ENCODE data around the gene FLACC1.
"Not testable (repeated sequence)": the region's sequence is repeated elsewhere in the genome, so short reads cannot be mapped to it uniquely, and the experiment has no call there.

Gene FLACC1

GRCh38 chr2:201347138-201347537, 10.0 kb downstream of the FLACC1 start:
- no peak for DNase-seq

- DNase-seq = no peak
These were observed 11.4 kb downstream of the FLACC1 start for GRCh38 chr2:201345625-201346213.

- no peak for DNase-seq
These were observed 12.3 kb downstream of the FLACC1 start for GRCh38 chr2:201344663-201345366.

GRCh38 chr2:201343559-201343958, 13.6 kb downstream of the FLACC1 start:
- DNase-seq = no peak

- no peak for DNase-seq
These were observed 14.2 kb downstream of the FLACC1 start for GRCh38 chr2:201342923-201343322.

- no peak for DNase-seq
These were observed 27.7 kb downstream of the FLACC1 start for GRCh38 chr2:201329409-201329808.

GRCh38 chr2:201327678-201328077, 29.5 kb downstream of the FLACC1 start:
- DNase-seq = no peak

GRCh38 chr2:201322772-201323171, 34.4 kb downstream of the FLACC1 start:
- DNase-seq = no peak

- no peak for DNase-seq
These were observed 36.4 kb downstream of the FLACC1 start for GRCh38 chr2:201320701-201321100.

GRCh38 chr2:201320257-201320656, 36.9 kb downstream of the FLACC1 start:
- no peak for DNase-seq

- no peak for DNase-seq
These were observed 37.6 kb downstream of the FLACC1 start for GRCh38 chr2:201319511-201319910.

- no peak for DNase-seq
These were observed 43.8 kb downstream of the FLACC1 start for GRCh38 chr2:201313362-201313761.

- DNase-seq = no peak
These were observed 48.2 kb downstream of the FLACC1 start for GRCh38 chr2:201308914-201309313.

- no peak for DNase-seq
These were observed 49.3 kb downstream of the FLACC1 start for GRCh38 chr2:201307876-201308275.

GRCh38 chr2:201299929-201300328, 57.2 kb downstream of the FLACC1 start:
- not testable (repeated sequence) for DNase-seq

GRCh38 chr2:201298462-201299052, 58.6 kb downstream of the FLACC1 start:
- no peak for DNase-seq

GRCh38 chr2:201290457-201291148, 66.5 kb downstream of the FLACC1 start:
- not testable (repeated sequence) for DNase-seq

- DNase-seq = no peak
These were observed 71.6 kb downstream of the FLACC1 start for GRCh38 chr2:201285499-201285898.

- no peak for DNase-seq
These were observed 76.7 kb downstream of the FLACC1 start for GRCh38 chr2:201280191-201281040.

GRCh38 chr2:201279079-201279478, 78.1 kb downstream of the FLACC1 start:
- no peak for DNase-seq

GRCh38 chr2:201276511-201276910, 80.6 kb downstream of the FLACC1 start:
- DNase-seq = no peak

GRCh38 chr2:201275990-201276389, 81.2 kb downstream of the FLACC1 start:
- no peak for DNase-seq

GRCh38 chr2:201275069-201275468, 82.1 kb downstream of the FLACC1 start:
- no peak for DNase-seq

Data from activated naive CD4-positive, alpha-beta T cell (primary cell).